ENCODE data around the gene SPAAR.
A peak's percentile ranks its signal among the peaks of the same experiment; 100 is the strongest.

SPAAR gene

GRCh38 chr9:35891646-35892045 is 17.6 kb upstream of the SPAAR start:
- TF ChIP-seq CTCF (IDR thresholded peaks at IDR 0.05) = no peak

- no peak for TF ChIP-seq CTCF (IDR thresholded peaks at IDR 0.05)
Measured at GRCh38 chr9:35892051-35892450, 17.2 kb upstream of the SPAAR start.

GRCh38 chr9:35896570-35896969 is 12.7 kb upstream of the SPAAR start:
- no peak for TF ChIP-seq CTCF (IDR thresholded peaks at IDR 0.05)

GRCh38 chr9:35898337-35898736 is 11.0 kb upstream of the SPAAR start:
- TF ChIP-seq CTCF (IDR thresholded peaks at IDR 0.05) = no peak

- no peak for TF ChIP-seq CTCF (IDR thresholded peaks at IDR 0.05)
Measured at GRCh38 chr9:35899021-35899420, 10.3 kb upstream of the SPAAR start.

GRCh38 chr9:35903049-35903448 is 6.2 kb upstream of the SPAAR start:
- peak; percentile 71 for TF ChIP-seq CTCF (IDR thresholded peaks at IDR 0.05)

- TF ChIP-seq CTCF (IDR thresholded peaks at IDR 0.05) = no peak
Measured at GRCh38 chr9:35904338-35904737, 5.0 kb upstream of the SPAAR start.

GRCh38 chr9:35905051-35905781 is 4.1 kb upstream of the SPAAR start:
- TF ChIP-seq CTCF (IDR thresholded peaks at IDR 0.05) = no peak

All from LNCAP (cell line).